Upper lobe of left lung (tissue), 4 donors: ENCODE measurements around the gene GTPBP6.

Source experiments
- CTCF ChIP-seq, 6 experiments: fragments of 450-650 bp in 4 of 6; fragments of 200-600 bp in 2 of 6; sonication (generic) in 2 of 6; IDR thresholded peaks; one replicate each; pipeline ENCODE4 v1.5.1; 2016 to 2019; ENCODE audit warnings: antibody characterized with exemption in 6 of 6
- EP300 ChIP-seq, 4 donors: sonication (generic); formaldehyde crosslinking; IDR thresholded peaks; one replicate each; pipeline ENCODE4 v1.5.1; 2017; ENCODE audit warnings: antibody characterized with exemption in 4 of 4, control low read depth in 2 of 4
- POLR2A ChIP-seq, 4 donors: fragments of 450-650 bp; IDR thresholded peaks; one replicate each; pipeline ENCODE4 v1.5.1; 2016 to 2017; ENCODE audit warnings: antibody characterized with exemption in 4 of 4, mild to moderate bottlenecking in 2 of 4
- POLR2AphosphoS5 ChIP-seq, 2 donors: sonication (generic); formaldehyde crosslinking; IDR thresholded peaks; one replicate each; pipeline ENCODE4 v1.5.1; 2017; ENCODE audit warnings: antibody characterized with exemption in 2 of 2

- TF ChIP-seq POLR2A (IDR thresholded peaks at IDR 0.05), result no peak
- TF ChIP-seq POLR2AphosphoS5 (IDR thresholded peaks at IDR 0.05), result no peak
- TF ChIP-seq CTCF (IDR thresholded peaks at IDR 0.05), result no peak
- TF ChIP-seq EP300 (IDR thresholded peaks at IDR 0.05), result no peak
Observed at GRCh38 chrX:355329-356050, 36.9 kb upstream of the GTPBP6 start.
